Karpas-422 (cell line): ENCODE measurements around the gene FN3KRP. TPM values are rescaled to one million over a fixed set of nuclear protein-coding genes. Genes with fewer than 3 reads are reported as not detected.
"Not testable (repeated sequence)": the region's sequence is repeated elsewhere in the genome, so short reads cannot be mapped to it uniquely, and the experiment has no call there.

Experiments used
- DNase-seq: peaks from one replicate; pipeline ENCODE4 v3.0.0-alpha.2; 2015
- H2AFZ ChIP-seq: fragments of 200-600 bp; sonication (generic); 2 replicates; pipeline ENCODE4 v1.6.1; 2014; ENCODE audit warnings: antibody characterized with exemption, low read length, mixed read lengths
- H3K27ac ChIP-seq: fragments of 200-600 bp; sonication (generic); 2 replicates; pipeline ENCODE4 v1.5.1; 2014; ENCODE audit warnings: mild to moderate bottlenecking, low read length, moderate library complexity
- H3K27me3 ChIP-seq: fragments of 200-600 bp; sonication (generic); 2 replicates; pipeline ENCODE4 v1.6.1; 2014; ENCODE audit warnings: low read length, mixed read lengths
- H3K36me3 ChIP-seq: fragments of 200-600 bp; sonication (generic); 2 replicates; pipeline ENCODE4 v1.6.1; 2014; ENCODE audit warnings: low read length, mixed read lengths; ENCODE audit not compliant: insufficient read depth
- H3K4me1 ChIP-seq: fragments of 200-600 bp; sonication (generic); 2 replicates; pipeline ENCODE4 v1.6.1; 2014; ENCODE audit warnings: mild to moderate bottlenecking, low read length, mixed read lengths
- H3K4me2 ChIP-seq: fragments of 200-600 bp; sonication (generic); 2 replicates; pipeline ENCODE4 v1.6.1; 2014; ENCODE audit warnings: low read length, low read depth, mild to moderate bottlenecking; ENCODE audit not compliant: poor library complexity, severe bottlenecking
- H3K4me3 ChIP-seq: fragments of 200-600 bp; sonication (generic); 2 replicates; pipeline ENCODE4 v1.5.1; 2014; ENCODE audit warnings: mild to moderate bottlenecking, antibody characterized with exemption, low read length, mixed read lengths
- H3K79me2 ChIP-seq: fragments of 200-600 bp; sonication (generic); 2 replicates; pipeline ENCODE4 v1.6.1; 2014; ENCODE audit warnings: mild to moderate bottlenecking, low read length, mixed read lengths
- H3K9ac ChIP-seq: fragments of 200-600 bp; sonication (generic); 2 replicates; pipeline ENCODE4 v1.6.0; 2014; ENCODE audit warnings: low read length
- H3K9me2 ChIP-seq: fragments of 200-600 bp; sonication (generic), shearing (Covaris generic); replicated peaks from 2 replicates; pipeline ENCODE4 v1.6.0; 2014; ENCODE audit warnings: mild to moderate bottlenecking, low read length, moderate library complexity; ENCODE audit not compliant: insufficient read depth
- H3K9me3 ChIP-seq: fragments of 300-700, 200-600 bp; sonication (generic); 2 replicates; pipeline ENCODE4 v1.6.1; 2014; ENCODE audit warnings: low read length, mixed read lengths
- H4K20me1 ChIP-seq: fragments of 200-600 bp; sonication (generic); 2 replicates; pipeline ENCODE4 v1.6.1; 2014; ENCODE audit warnings: mild to moderate bottlenecking, antibody characterized with exemption, low read length, low read depth; ENCODE audit not compliant: insufficient read depth
- small RNA-seq: library from RNA; depleted of rRNA; stranded (forward); fragments of <200 nt; gene quantifications from one replicate; pipeline ENCODE3, GENCODE V24; 2014
- total RNA-seq: library from RNA; depleted of rRNA; stranded (reverse); fragments of >200 nt; shearing (Covaris generic); gene quantifications from 2 replicates; pipeline ENCODE4 v1.2.3, GENCODE V29; 2014; ENCODE audit warnings: low replicate concordance; rRNA removed

Gene FN3KRP
- total RNA-seq, 1 experiment from 2014 or later, result 6.2 TPM

DNA sequence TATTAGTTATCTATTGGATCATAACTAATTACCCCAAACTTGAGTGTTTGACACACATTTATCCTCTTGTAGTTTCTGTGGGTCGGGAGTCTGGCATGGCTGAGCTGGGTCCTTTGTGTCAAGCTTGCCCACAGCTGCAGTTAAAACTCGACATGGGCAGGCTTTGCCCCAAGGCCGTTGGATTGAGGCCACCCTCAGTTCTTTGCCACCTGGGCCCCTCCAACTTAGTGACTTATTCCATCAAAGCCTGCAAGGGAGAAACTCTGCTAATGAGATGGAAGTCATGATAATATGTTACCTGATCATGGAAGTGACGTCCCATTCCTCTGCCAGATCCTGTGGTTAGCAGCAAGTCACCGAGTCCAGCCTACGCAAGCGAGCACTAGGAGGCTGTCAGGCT, 52.5 kb downstream of the FN3KRP start:
- Histone ChIP-seq H3K9me2 (no peaks in the 10 kb centered on the region), H3K4me1 (no peaks in the 10 kb centered on the region), H3K79me2 (no peaks in the 10 kb centered on the region; the same call in 1 of the 2 replicates), H3K9me3 (no peaks in the 10 kb centered on the region), H3K4me2 (no peak overlapping the region), H3K4me3 (no peak overlapping the region), H2AFZ (no peak overlapping the region), H4K20me1 (no peaks in the 10 kb centered on the region), H3K36me3 (peaks cover 42% of the 10 kb centered on the region), H3K27ac (no peak overlapping the region), H3K9ac (no peak overlapping the region), H3K27me3 (no peaks in the 10 kb centered on the region)
- no peak for DNase-seq

DNA sequence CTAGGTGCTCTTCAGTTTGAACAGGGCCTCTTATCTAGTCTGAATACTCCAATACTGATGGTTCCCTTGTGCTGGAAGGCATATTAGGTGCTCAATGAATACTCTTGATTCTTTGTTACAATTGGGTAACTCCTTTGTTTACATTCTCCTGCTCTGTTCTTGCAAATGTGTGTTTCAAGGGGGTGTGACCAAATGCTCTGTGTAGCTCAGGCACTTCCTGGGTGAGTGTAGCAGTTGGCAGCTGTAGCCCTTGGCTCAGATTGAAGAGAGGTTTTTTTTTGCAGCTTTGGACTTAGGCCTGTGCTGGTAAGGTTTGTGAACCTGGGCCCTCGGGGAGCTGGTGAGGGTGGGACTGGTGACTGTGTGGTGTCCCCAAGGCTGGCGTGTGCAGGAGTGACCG, 55.5 kb downstream of the FN3KRP start:
- no peaks in the 10 kb centered on the region for H3K9me3 ChIP-seq
- no peaks in the 10 kb centered on the region for H3K27me3 ChIP-seq
- H2AFZ ChIP-seq, result no peak overlapping the region
- no peak overlapping the region for H3K27ac ChIP-seq
- H3K4me2 ChIP-seq, result no peak overlapping the region
- H4K20me1 ChIP-seq, result no peaks in the 10 kb centered on the region
- no peak overlapping the region for H3K4me3 ChIP-seq
- no peak overlapping the region for H3K9ac ChIP-seq
- no peaks in the 10 kb centered on the region for H3K9me2 ChIP-seq
- peaks cover 3% of the 10 kb centered on the region; the same call in 1 of the 2 replicates for H3K4me1 ChIP-seq
- peaks cover 44% of the 10 kb centered on the region for H3K36me3 ChIP-seq
- DNase-seq, result no peak
- no peaks in the 10 kb centered on the region; the same call in 1 of the 2 replicates for H3K79me2 ChIP-seq

DNA sequence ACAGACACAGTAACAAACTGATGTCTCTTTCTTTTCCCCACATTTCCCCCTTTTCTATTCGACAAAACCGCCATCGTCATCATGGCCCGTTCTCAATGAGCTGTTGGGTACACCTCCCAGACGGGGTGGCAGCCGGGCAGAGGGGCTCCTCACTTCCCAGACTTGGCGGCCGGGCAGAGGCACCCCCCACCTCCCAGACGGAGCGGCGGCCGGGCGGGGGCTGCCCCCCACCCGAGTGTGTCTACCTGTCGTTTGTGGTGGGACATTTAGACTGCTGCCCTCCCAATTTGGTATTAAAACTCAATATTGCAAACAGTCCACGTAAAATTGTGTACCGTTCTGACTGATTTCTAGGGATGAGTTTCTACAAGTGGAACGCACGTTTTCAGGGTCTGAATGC, 58.0 kb downstream of the FN3KRP start:
- H3K4me2 ChIP-seq, H2AFZ ChIP-seq, H3K4me1 ChIP-seq, H3K27ac ChIP-seq, H3K9me3 ChIP-seq, H3K79me2 ChIP-seq, H3K4me3 ChIP-seq, H3K9me2 ChIP-seq, H3K9ac ChIP-seq, H3K27me3 ChIP-seq, H4K20me1 ChIP-seq, DNase-seq: not testable (repeated sequence)
- peaks cover 23% of the 10 kb centered on the region for H3K36me3 ChIP-seq

DNA sequence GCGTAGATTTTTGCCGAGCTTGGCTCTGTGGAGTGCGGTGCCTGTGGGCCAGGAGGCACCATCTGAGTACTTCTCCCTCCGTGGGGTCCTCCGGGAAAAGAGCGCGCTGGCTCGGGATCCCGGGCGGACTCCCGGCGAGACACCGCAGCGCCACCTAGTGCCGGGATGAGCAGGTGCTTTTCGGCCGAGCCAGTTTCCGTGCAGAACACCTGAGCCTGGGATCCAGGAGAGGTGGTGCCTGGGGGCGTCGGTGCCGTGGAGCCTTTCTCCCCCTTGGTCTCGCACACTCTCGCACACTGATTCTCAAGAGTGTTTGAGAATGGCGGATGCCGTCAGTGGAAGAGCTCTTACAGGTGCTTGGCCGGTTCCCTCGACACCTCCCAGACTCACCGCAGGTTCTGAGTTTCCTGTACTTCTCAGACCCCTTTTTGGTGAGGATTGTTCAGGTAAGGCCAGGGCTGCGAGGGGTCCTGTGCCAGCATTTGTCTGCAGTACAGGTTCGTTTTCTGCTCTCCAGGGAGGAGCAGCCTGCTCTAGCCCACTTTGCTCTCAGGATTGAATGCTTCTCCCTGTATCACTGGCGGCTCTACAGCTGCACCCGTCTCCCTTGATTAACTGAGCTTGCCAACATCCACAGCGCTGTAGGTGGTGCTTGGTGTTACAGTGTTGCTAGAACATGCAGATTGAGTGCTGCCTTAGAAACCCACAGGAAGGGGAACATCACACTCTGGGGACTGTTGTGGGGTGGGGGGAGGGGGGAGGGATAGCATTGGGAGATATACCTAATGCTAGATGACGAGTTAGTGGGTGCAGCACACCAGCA, 58.7 kb downstream of the FN3KRP start:
- peak; percentile 42 for DNase-seq
- Histone ChIP-seq H3K4me3 (no peak overlapping the region), H3K4me2 (no peak overlapping the region), H3K9me3 (no peaks in the 10 kb centered on the region), H3K9me2 (no peaks in the 10 kb centered on the region), H3K36me3 (peaks cover 19% of the 10 kb centered on the region), H3K9ac (no peak overlapping the region), H3K27ac (no peak overlapping the region), H3K4me1 (peaks cover 3% of the 10 kb centered on the region; the same call in 1 of the 2 replicates), H2AFZ (no peak overlapping the region), H3K27me3 (no peaks in the 10 kb centered on the region), H4K20me1 (no peaks in the 10 kb centered on the region), H3K79me2 (no peaks in the 10 kb centered on the region; the same call in 1 of the 2 replicates)

DNA sequence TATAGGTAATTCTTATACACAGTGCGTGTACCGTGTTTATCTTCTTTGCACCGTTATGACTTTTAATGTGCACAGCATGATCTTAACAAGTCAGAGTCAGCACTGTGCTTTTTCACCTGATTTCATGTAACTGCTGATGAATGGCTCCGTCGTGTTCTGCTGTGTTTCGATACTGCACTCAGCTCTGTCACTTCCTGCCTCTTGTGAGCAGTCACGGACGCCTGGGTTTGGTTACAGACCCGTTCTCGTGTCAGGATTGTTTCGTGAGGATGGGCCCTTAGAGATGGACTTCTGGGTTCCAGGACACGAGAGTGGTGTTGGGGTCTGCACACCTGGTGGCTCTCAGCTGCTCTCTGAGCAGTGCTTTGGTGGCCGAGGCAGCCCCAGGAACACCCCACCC, 59.9 kb downstream of the FN3KRP start:
- Histone ChIP-seq H3K27ac (no peak overlapping the region), H3K4me3 (no peak overlapping the region), H2AFZ (no peak overlapping the region), H3K9me2 (no peaks in the 10 kb centered on the region), H4K20me1 (no peaks in the 10 kb centered on the region), H3K9me3 (no peaks in the 10 kb centered on the region), H3K79me2 (no peaks in the 10 kb centered on the region; the same call in 1 of the 2 replicates), H3K4me1 (peaks cover 3% of the 10 kb centered on the region; the same call in 1 of the 2 replicates), H3K36me3 (peaks cover 19% of the 10 kb centered on the region), H3K27me3 (no peaks in the 10 kb centered on the region), H3K4me2 (no peak overlapping the region), H3K9ac (no peak overlapping the region)
- no peak for DNase-seq

Small RNA genes within 50 kb of the gene (small RNA-seq; reads per million reads assigned to genes)
- gene MIR4525, result not detected

Other genes starting within 250 kb of the FN3KRP start
- 19.7 and 22.4 TPM in 2 replicates for gene FOXK2, start 197.0 kb upstream of the FN3KRP start, total RNA-seq
- 55.8 and 58.9 TPM in 2 replicates for gene WDR45B, start 68.3 kb upstream of the FN3KRP start, total RNA-seq
- 1.7 and 1.8 TPM in 2 replicates for gene RAB40B, start 18.0 kb upstream of the FN3KRP start, total RNA-seq
- gene FN3K, start 18.9 kb downstream of the FN3KRP start, total RNA-seq, result not detected in 2 replicates
- 26.2 and 28.7 TPM in 2 replicates for gene TBCD, start 35.4 kb downstream of the FN3KRP start, total RNA-seq
- not detected in 2 replicates for gene ZNF750, start 123.3 kb downstream of the FN3KRP start, total RNA-seq